Activated naive CD4-positive, alpha-beta T cell treated with anti-CD3 and anti-CD28 coated beads for 36 hours (primary cell): ENCODE results near the gene TMEM171. TPM values are rescaled to one million over a fixed set of nuclear protein-coding genes. Genes with fewer than 3 reads are reported as not detected.

Experiments used
- CTCF ChIA-PET: fragments of 350-600 bp; sonication (Branson Sonifier 250); formaldehyde crosslinking; loops from one replicate; lab custom pipeline; 2021; ENCODE audit warnings: antibody characterized with exemption; lab: Charles Lee
- DNase-seq: peaks from one replicate; pipeline ENCODE4 v3.0.0-alpha.2; 2020
- H3K27ac Mint-ChIP-seq: one replicate; pipeline ENCODE4 v1.8.0; 2021; ENCODE audit warnings: mild to moderate bottlenecking, mixed read lengths
- H3K27me3 Mint-ChIP-seq: one replicate; pipeline ENCODE4 v1.8.0; 2021; ENCODE audit warnings: low read depth, mixed read lengths
- H3K36me3 Mint-ChIP-seq: one replicate; pipeline ENCODE4 v1.8.0; 2021; ENCODE audit warnings: low read depth, mixed read lengths
- H3K4me1 Mint-ChIP-seq: one replicate; pipeline ENCODE4 v1.8.0; 2021; ENCODE audit warnings: low read depth, mixed read lengths
- H3K4me3 Mint-ChIP-seq: one replicate; pipeline ENCODE4 v1.8.0; 2021; ENCODE audit warnings: mild to moderate bottlenecking, moderate library complexity, mixed read lengths
- H3K9me3 Mint-ChIP-seq: one replicate; pipeline ENCODE4 v1.8.0; 2021; ENCODE audit warnings: mixed read lengths
- intact Hi-C: fragments of 100-400 bp; cut with micrococcal nuclease; formaldehyde crosslinking; loops from one replicate; pipeline ENCODE4 v1.15.1; 2023
- total RNA-seq, 2 experiments: library from RNA; stranded (reverse); gene quantifications; one replicate each; pipeline ENCODE4 v1.2.3, GENCODE V29; 2021

The TMEM171 gene
- total RNA-seq, 2 experiments from 2014 or later: not detected

GRCh38 chr5:73110190-73110589, 10.2 kb upstream of the TMEM171 start:
- peaks cover 60% of the 10 kb centered on the region for H3K27me3 Mint-ChIP-seq
- CTCF ChIA-PET: interaction anchor here (0.6 kb wide), 1 partner anchor 43 kb away, joined by 4 read pairs; no protein-coding TSS in a partner anchor
- intact Hi-C loops: no loop called here

GRCh38 chr5:73111536-73111935, 8.8 kb upstream of the TMEM171 start:
- Mint-ChIP-seq H3K4me3 (no peak overlapping the region), H3K4me1 (no peaks in the 10 kb centered on the region), H3K27ac (no peak overlapping the region), H3K9me3 (no peaks in the 10 kb centered on the region), H3K36me3 (no peaks in the 10 kb centered on the region), H3K27me3 (peaks cover 64% of the 10 kb centered on the region)
- intact Hi-C loops: no loop called here
- DNase-seq: no peak
- CTCF ChIA-PET: no interaction called here

More at GRCh38 chr5:73110190-73110589, 10.2 kb upstream of the TMEM171 start:
- no peaks in the 10 kb centered on the region for H3K36me3 Mint-ChIP-seq
- no peaks in the 10 kb centered on the region for H3K4me1 Mint-ChIP-seq
- H3K9me3 Mint-ChIP-seq: no peaks in the 10 kb centered on the region
- no peak overlapping the region for H3K27ac Mint-ChIP-seq
- no peak for DNase-seq
- H3K4me3 Mint-ChIP-seq: no peak overlapping the region

- no peak for DNase-seq
- intact Hi-C loops: no loop called here
- Mint-ChIP-seq H3K9me3 (no peaks in the 10 kb centered on the region), H3K27ac (no peak overlapping the region), H3K4me1 (no peaks in the 10 kb centered on the region), H3K27me3 (peaks cover 67% of the 10 kb centered on the region), H3K4me3 (no peak overlapping the region), H3K36me3 (no peaks in the 10 kb centered on the region)
- CTCF ChIA-PET: interaction anchor here (0.6 kb wide), 1 partner anchor 460 kb away, joined by 4 read pairs; no protein-coding TSS in a partner anchor
These were observed 8.0 kb upstream of the TMEM171 start for GRCh38 chr5:73112359-73112758.

- intact Hi-C loops: no loop called here
- H3K4me3 Mint-ChIP-seq: no peak overlapping the region
- DNase-seq: no peak
- H3K36me3 Mint-ChIP-seq: no peaks in the 10 kb centered on the region
- H3K27me3 Mint-ChIP-seq: peaks cover 72% of the 10 kb centered on the region
- H3K4me1 Mint-ChIP-seq: no peaks in the 10 kb centered on the region
- CTCF ChIA-PET: no interaction called here
- H3K27ac Mint-ChIP-seq: no peak overlapping the region
- no peaks in the 10 kb centered on the region for H3K9me3 Mint-ChIP-seq
These were observed 6.2 kb upstream of the TMEM171 start for GRCh38 chr5:73114044-73114688.

GRCh38 chr5:73115399-73116051, 4.8 kb upstream of the TMEM171 start:
- H3K36me3 Mint-ChIP-seq: no peaks in the 10 kb centered on the region
- no peak overlapping the region for H3K4me3 Mint-ChIP-seq
- H3K9me3 Mint-ChIP-seq: no peaks in the 10 kb centered on the region
- H3K4me1 Mint-ChIP-seq: peaks cover 6% of the 10 kb centered on the region
- no peak overlapping the region for H3K27ac Mint-ChIP-seq
- H3K27me3 Mint-ChIP-seq: peaks cover 71% of the 10 kb centered on the region
- CTCF ChIA-PET: no interaction called here
- DNase-seq: no peak
- intact Hi-C loops: no loop called here

GRCh38 chr5:73116506-73116905, 3.9 kb upstream of the TMEM171 start:
- Mint-ChIP-seq H3K36me3 (no peaks in the 10 kb centered on the region), H3K27me3 (peaks cover 78% of the 10 kb centered on the region), H3K9me3 (no peaks in the 10 kb centered on the region), H3K4me3 (no peak overlapping the region), H3K27ac (no peak overlapping the region), H3K4me1 (peaks cover 10% of the 10 kb centered on the region)
- DNase-seq: no peak
- CTCF ChIA-PET: no interaction called here
- intact Hi-C loops: no loop called here

GRCh38 chr5:73117088-73117740, 3.2 kb upstream of the TMEM171 start:
- Mint-ChIP-seq H3K36me3 (no peaks in the 10 kb centered on the region), H3K4me1 (peaks cover 10% of the 10 kb centered on the region), H3K9me3 (no peaks in the 10 kb centered on the region), H3K4me3 (no peak overlapping the region), H3K27me3 (peaks cover 79% of the 10 kb centered on the region), H3K27ac (no peak overlapping the region)
- DNase-seq: no peak
- intact Hi-C loops: no loop called here
- CTCF ChIA-PET: no interaction called here

GRCh38 chr5:73118391-73118973, 1.9 kb upstream of the TMEM171 start:
- no peak overlapping the region for H3K27ac Mint-ChIP-seq
- no peaks in the 10 kb centered on the region for H3K36me3 Mint-ChIP-seq
- no peaks in the 10 kb centered on the region for H3K9me3 Mint-ChIP-seq
- H3K4me1 Mint-ChIP-seq: peaks cover 16% of the 10 kb centered on the region
- peaks cover 72% of the 10 kb centered on the region for H3K27me3 Mint-ChIP-seq
- DNase-seq: no peak
- CTCF ChIA-PET: interaction anchor here (0.5 kb wide), 1 partner anchor 298 kb away, joined by 3 read pairs; no protein-coding TSS in a partner anchor
- no peak overlapping the region for H3K4me3 Mint-ChIP-seq
- intact Hi-C loops: no loop called here

- Mint-ChIP-seq H3K27me3 (peaks cover 72% of the 10 kb centered on the region), H3K4me3 (no peak overlapping the region), H3K27ac (no peak overlapping the region), H3K9me3 (no peaks in the 10 kb centered on the region), H3K4me1 (peaks cover 22% of the 10 kb centered on the region), H3K36me3 (no peaks in the 10 kb centered on the region)
- intact Hi-C loops: no loop called here
- CTCF ChIA-PET: no interaction called here
- peak; percentile 52 for DNase-seq
These were observed 771 bp upstream of the TMEM171 start for GRCh38 chr5:73119451-73120157.

GRCh38 chr5:73121119-73121463, 716 bp downstream of the TMEM171 start:
- CTCF ChIA-PET: no interaction called here
- H3K9me3 Mint-ChIP-seq: no peaks in the 10 kb centered on the region
- no peak for DNase-seq
- H3K36me3 Mint-ChIP-seq: no peaks in the 10 kb centered on the region
- peaks cover 22% of the 10 kb centered on the region for H3K4me1 Mint-ChIP-seq
- H3K27me3 Mint-ChIP-seq: peaks cover 67% of the 10 kb centered on the region
- peak overlapping the region; percentile 37 for H3K4me3 Mint-ChIP-seq
- H3K27ac Mint-ChIP-seq: no peak overlapping the region
- intact Hi-C loops: no loop called here

- peak; percentile 18 for DNase-seq
- intact Hi-C loops: loop anchor here (1.0 kb wide), 1 partner anchor 37 kb away; no protein-coding TSS in a partner anchor
- CTCF ChIA-PET: no interaction called here
- H3K27me3 Mint-ChIP-seq: peaks cover 60% of the 10 kb centered on the region
- H3K36me3 Mint-ChIP-seq: no peaks in the 10 kb centered on the region
- H3K27ac Mint-ChIP-seq: no peak overlapping the region
- peaks cover 22% of the 10 kb centered on the region for H3K4me1 Mint-ChIP-seq
- H3K9me3 Mint-ChIP-seq: no peaks in the 10 kb centered on the region
- no peak overlapping the region for H3K4me3 Mint-ChIP-seq
These were observed 2.8 kb downstream of the TMEM171 start for GRCh38 chr5:73122875-73123810.
